ENCODE data around the gene PSMC3. TPM values are rescaled to one million over a fixed set of nuclear protein-coding genes. Genes with fewer than 3 reads are reported as not detected.

The PSMC3 gene
- total and polyA plus RNA-seq, 2 of the 13 experiments (the other 11 are each of a cell fraction or from before 2014, with no cell fraction given): 75.8 to 214 TPM

GRCh38 chr11:47391077-47391583 is 35.1 kb downstream of the PSMC3 start:
- no peak for TF ChIP-seq ZNF724P (CRISPR knock-in tag; IDR thresholded peaks at IDR 0.05; ENCODE audit: borderline replicate concordance)
- no peak for TF ChIP-seq ZNF451 (CRISPR knock-in tag; IDR thresholded peaks at IDR 0.05)
- TF ChIP-seq CEBPG (CRISPR knock-in tag; IDR thresholded peaks at IDR 0.05): no peak
- TF ChIP-seq ETS1 (CRISPR knock-in tag; IDR thresholded peaks at IDR 0.05): no peak
- TF ChIP-seq HNF4A (CRISPR knock-in tag; IDR thresholded peaks at IDR 0.05): no peak
- no peak for TF ChIP-seq NR0B2 (CRISPR knock-in tag; IDR thresholded peaks at IDR 0.05)
- no peak for TF ChIP-seq ATF5 (CRISPR knock-in tag; IDR thresholded peaks at IDR 0.05; ENCODE audit: low read depth)
- no peak for TF ChIP-seq PAXIP1 (CRISPR knock-in tag; conservative IDR thresholded peaks at IDR 0.05)
- no peak for TF ChIP-seq FUBP1 (CRISPR knock-in tag; IDR thresholded peaks at IDR 0.05; ENCODE audit: borderline replicate concordance)
- TF ChIP-seq ZNF737 (CRISPR knock-in tag; IDR thresholded peaks at IDR 0.05; ENCODE audit: borderline replicate concordance): no peak
- TF ChIP-seq SUZ12 (IDR thresholded peaks at IDR 0.05; ENCODE audit: low read depth, low read length): no peak
- H3K9ac ChIP-seq (ENCODE audit: insufficient read depth, low read depth, low read length): no peak overlapping the region
- no peak overlapping the region for H3K27ac ChIP-seq (ENCODE audit: extremely low read length, insufficient read depth, low read length)
- H3K27me3 ChIP-seq (ENCODE audit: control insufficient read depth in 1 of 2, insufficient read depth in 2 of 2, low read length in 2 of 2): peaks cover 0 to 5% of the 10 kb centered on the region in 2 experiments; a peak in 2 of 5 replicates
- 48% methylated on average over 11 of the region's 11 CpGs for WGBS (ENCODE audit: low lambda C conversion rate)
- H2AFZ ChIP-seq (ENCODE audit: low read length): no peak overlapping the region
- no peak for FAIRE-seq
- ChIA-PET CTCF (ENCODE audit: low intra/inter-chr PET ratio, low total read pairs) (no interaction called here), POLR2A (no interaction called here)
- no peaks in the 10 kb centered on the region for H3K79me2 ChIP-seq (ENCODE audit: insufficient read depth, low read length)
- DNase-seq (ENCODE audit: low spot score): no peak
- no peak for ATAC-seq
- in situ Hi-C loops (cut with HindIII; ENCODE audit: extremely low pct_ligation_motif_present, low pct_unique_long_range_greater_than_20kb): no loop called here
- H3K9me3 ChIP-seq (ENCODE audit: low read length): no peaks in the 10 kb centered on the region
- no peaks in the 10 kb centered on the region for H4K20me1 ChIP-seq (ENCODE audit: insufficient read depth, low read length)
- H3K4me3 ChIP-seq (replicated peaks in 1 of 3; ENCODE audit: insufficient read depth in 1 of 3, low read depth in 2 of 3, low read length in 3 of 3): no peak overlapping the region
- intact Hi-C loops (cut with micrococcal nuclease; ENCODE audit: unreplicated experiment): no loop called here
- no TSS peak for BruUV-seq (replicated peaks)
- peaks cover 58% of the 10 kb centered on the region for H3K4me1 ChIP-seq (ENCODE audit: insufficient read depth, low read length)
- H3K36me3 ChIP-seq (replicated peaks in 1 of 2; ENCODE audit: control insufficient read depth in 1 of 2, insufficient read depth in 2 of 2, low read length in 2 of 2): no peaks in the 10 kb centered on the region
- 0 out of 2 replicates have a peak overlapping the region, but pooled peaks have one; percentile 14 for H3K4me2 ChIP-seq (ENCODE audit: low read depth, low read length)
